C4-2B (cell line): Measurements from ENCODE around the gene CREB3L4.
"Not testable (repeated sequence)": the region's sequence is repeated elsewhere in the genome, so short reads cannot be mapped to it uniquely, and the experiment has no call there.

Experiments
- H3K27ac ChIP-seq: fragments of 450-650 bp; 2 replicates; pipeline ENCODE4 v1.5.1; 2017
- ZFX ChIP-seq: fragments of 450-650 bp; IDR thresholded peaks from 2 replicates; pipeline ENCODE4 v1.6.1; 2017
- TF ChIP-seq, protein P1 (sequence below): fragments of 450-650 bp; conservative IDR thresholded peaks from 2 replicates; pipeline ENCODE4 v1.5.1; 2017; ENCODE audit warnings: mild to moderate bottlenecking

CREB3L4 gene

DNA sequence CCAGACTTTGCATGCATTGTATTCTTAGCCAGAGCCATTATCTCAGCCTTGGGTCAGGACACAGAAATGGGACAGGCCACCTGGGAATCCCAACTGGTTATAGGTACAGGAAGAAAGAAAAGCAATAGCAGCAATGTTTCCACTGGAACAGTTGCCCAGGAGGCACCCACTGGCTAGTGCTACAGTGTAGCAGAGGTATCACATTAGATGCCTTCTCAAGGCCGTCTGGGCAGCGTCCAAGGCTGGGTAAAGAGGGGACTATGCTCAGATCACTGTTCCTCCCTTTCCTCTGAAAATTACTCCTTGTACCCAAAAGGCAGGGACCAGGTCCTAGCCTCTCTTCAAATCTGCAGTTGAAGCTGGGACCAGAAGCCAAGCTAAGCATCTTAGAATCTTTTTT is 2.6 kb downstream of the CREB3L4 start:
- peak overlapping the region; percentile 97; the same call in 1 of the 2 replicates for H3K27ac ChIP-seq
- TF ChIP-seq, protein P1, sequence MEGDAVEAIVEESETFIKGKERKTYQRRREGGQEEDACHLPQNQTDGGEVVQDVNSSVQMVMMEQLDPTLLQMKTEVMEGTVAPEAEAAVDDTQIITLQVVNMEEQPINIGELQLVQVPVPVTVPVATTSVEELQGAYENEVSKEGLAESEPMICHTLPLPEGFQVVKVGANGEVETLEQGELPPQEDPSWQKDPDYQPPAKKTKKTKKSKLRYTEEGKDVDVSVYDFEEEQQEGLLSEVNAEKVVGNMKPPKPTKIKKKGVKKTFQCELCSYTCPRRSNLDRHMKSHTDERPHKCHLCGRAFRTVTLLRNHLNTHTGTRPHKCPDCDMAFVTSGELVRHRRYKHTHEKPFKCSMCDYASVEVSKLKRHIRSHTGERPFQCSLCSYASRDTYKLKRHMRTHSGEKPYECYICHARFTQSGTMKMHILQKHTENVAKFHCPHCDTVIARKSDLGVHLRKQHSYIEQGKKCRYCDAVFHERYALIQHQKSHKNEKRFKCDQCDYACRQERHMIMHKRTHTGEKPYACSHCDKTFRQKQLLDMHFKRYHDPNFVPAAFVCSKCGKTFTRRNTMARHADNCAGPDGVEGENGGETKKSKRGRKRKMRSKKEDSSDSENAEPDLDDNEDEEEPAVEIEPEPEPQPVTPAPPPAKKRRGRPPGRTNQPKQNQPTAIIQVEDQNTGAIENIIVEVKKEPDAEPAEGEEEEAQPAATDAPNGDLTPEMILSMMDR = no peak
- no peak for TF ChIP-seq ZFX

DNA sequence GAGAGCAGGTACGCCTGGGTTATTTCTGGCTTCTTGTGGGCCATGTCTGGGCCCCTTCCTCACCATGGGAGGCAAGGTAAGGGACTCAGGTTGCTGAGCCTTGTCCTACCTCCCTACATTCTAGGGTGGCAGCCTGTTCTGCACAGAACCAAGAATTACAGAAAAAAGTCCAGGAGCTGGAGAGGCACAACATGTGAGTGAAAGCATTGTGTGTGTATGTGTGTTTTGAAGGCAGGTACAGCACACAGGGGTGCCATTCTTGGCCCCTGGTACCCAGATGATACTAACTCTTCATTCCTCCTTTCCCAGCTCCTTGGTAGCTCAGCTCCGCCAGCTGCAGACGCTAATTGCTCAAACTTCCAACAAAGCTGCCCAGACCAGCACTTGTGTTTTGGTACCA is 5.4 kb downstream of the CREB3L4 start:
- TF ChIP-seq ZFX = no peak
- TF ChIP-seq, protein P1 = no peak
- no peak overlapping the region for H3K27ac ChIP-seq

DNA sequence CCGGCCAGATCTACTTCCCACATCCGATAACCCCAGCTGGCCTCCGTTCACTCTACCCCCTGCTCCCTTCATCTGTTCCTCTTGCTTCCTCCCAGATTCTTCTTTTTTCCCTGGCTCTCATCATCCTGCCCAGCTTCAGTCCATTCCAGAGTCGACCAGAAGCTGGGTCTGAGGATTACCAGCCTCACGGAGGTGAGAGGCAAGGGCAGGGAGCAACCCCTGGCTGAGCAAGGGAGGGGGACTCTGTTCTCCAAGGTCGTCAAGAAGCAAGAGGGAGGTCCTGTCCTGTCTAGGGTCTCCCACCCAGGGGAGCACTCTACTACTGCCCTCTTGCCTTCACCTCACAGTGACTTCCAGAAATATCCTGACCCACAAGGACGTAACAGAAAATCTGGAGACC is 5.8 kb downstream of the CREB3L4 start:
- no peak overlapping the region for H3K27ac ChIP-seq
- no peak for TF ChIP-seq ZFX
- TF ChIP-seq, protein P1 = no peak

DNA sequence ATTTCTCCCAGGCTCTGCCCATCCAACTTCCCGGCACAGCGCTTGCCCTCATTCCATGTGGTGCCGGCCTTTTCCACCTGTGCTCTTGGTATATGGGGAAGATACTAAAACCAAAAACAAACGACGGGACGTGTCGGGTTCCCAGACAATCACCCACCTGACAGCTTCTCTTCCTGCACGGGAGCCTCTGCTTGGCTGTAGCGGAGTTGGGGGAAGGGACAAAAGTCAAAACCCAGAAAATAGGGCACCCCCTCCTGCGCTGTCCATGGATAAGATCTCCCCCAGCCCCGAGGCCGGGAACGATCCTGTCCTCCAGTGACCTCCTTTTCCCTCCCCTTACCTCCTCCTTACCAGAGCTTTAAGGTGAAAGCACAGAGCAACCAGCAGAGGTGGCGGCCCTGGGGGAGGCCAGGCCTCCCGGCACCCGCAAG is 9.1 kb downstream of the CREB3L4 start:
- H3K27ac ChIP-seq = peak overlapping the region; percentile 96
- TF ChIP-seq ZFX = no peak
- TF ChIP-seq, protein P1 = no peak

DNA sequence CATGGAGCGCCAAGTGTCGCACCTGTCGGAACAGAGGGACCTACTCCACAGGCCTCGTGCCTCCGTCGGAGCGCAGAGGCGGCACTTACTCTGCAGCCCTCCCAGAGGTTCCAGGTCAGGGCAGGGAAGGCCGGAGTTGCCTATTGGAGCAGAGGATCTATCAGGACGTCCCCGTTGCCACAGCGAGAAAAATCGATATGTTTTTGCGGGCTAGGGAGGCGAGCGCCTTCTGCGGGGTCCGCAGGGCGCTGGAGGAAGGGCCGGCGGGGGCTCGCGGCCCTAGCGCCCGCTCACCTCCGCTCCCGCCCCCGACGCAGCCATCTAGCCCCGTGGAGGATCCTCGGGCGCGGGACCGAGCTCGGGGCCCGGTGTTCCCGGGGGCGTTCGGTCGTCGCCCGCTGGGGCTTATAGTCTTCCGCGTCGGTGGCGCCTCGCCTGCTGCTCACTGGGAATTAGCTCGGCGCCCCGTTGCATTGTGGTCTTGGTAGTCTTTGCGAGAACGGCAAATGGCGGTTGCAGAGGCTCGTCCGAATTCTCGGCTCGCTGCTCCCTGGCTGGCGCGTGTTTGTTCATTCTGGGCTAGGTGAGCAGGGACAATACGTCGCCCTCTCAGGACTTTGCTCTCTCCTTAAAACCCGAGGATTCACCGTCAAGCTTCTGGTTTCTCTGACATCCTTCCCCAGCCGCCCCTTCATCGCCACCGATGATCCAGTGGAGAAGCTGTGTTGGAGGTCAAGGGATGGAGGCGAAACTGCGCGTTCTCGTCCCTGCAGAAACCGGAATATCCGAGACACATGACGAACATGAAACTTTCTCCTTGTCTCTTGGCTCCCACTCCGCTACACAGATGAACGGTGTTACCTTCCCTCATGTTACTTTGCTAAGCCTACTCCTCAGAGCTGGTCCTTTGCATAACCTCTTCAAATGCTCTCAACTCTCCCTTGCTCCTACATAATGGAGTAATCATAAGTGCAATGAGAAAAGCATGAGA is 9.8 kb downstream of the CREB3L4 start, which contains the start of gene JTB:
JTB (minus strand) TSS at position 425 of the 991 bp plus-strand sequence; CDS start at position 3, 422 bp downstream.
- TF ChIP-seq ZFX = peak; percentile 94
- TF ChIP-seq, protein P1 = no peak
- peak within 1 kb of the TSS; percentile 96 for H3K27ac ChIP-seq

DNA sequence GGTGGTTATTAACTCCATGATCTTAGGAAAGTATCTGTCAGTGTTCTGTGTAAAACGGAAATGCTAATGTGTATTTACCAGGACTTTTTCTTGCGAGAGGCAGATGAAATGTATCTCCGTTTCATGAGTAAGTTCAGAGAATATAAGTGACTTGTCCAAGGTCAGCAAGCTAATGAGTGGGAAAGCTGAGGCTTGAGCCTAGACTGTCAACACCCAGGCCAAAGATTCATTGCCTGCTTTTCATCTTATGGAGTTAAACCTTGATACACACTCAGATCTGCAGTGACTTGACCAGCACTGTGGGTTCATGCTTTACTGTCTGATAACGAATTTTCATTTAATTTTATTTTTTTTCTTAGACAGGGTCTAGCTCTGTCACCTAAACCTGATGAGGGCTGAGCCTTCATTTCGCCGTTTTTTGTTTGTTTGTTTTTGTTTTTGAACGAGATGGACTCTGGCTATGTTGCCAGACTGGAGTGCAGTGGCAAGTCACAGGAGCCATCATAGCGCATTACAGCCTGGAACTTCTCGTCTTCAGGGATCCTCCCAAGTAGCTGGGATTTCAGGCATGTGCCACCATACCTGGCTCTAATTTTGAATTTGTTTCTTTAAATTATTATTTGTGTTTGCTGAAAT is 10.7 kb downstream of the CREB3L4 start:
- H3K27ac ChIP-seq = peak overlapping the region; percentile 96; the same call in 1 of the 2 replicates
- TF ChIP-seq, protein P1 = no peak
- TF ChIP-seq ZFX = no peak

DNA sequence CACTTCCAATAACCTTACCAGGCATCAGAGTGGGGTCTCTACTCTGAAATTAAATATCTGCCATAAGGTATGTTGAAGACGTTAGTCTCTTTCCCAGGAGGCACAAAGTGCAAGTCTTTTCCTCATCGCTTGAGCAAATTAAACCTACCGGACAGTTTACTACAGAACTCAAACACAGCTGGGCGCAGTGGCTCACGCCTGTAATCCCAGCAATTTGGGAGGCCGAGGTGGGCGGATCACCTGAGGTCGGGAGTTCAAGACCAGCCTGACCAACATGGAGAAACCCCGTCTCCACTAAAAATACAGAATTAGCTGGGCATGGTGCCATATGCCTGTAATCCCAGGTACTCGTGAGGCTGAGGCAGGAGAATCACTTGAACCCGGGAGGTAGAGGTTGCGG is 11.4 kb downstream of the CREB3L4 start:
- H3K27ac ChIP-seq = not testable (repeated sequence)

DNA sequence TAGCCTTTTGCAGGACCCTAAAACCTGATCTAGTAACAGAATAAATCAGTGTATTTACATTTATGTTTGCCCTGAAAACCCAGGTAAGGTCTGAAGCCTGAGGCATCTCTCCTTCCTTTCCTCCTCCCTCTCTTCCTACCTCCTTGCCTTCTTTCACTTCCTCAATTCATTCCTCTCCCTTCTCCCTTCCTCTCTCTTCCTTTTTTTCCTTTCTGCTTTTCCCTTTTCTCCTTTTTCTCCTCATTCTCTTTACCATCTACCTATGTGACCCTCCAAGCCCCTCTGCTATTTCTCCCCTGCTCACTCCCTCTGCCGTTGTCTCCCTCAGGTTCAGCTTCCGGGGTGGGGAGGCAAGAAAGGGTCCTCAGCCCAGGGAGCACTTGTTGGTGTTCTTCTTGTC is 14.0 kb downstream of the CREB3L4 start:
- H3K27ac ChIP-seq = not testable (repeated sequence)
